ENCODE measurements around the gene COMT. TPM values are rescaled to one million over a fixed set of nuclear protein-coding genes. Genes with fewer than 3 reads are reported as not detected.

COMT gene
- total RNA-seq, 1 experiment from 2014 or later: 109 TPM

DNA sequence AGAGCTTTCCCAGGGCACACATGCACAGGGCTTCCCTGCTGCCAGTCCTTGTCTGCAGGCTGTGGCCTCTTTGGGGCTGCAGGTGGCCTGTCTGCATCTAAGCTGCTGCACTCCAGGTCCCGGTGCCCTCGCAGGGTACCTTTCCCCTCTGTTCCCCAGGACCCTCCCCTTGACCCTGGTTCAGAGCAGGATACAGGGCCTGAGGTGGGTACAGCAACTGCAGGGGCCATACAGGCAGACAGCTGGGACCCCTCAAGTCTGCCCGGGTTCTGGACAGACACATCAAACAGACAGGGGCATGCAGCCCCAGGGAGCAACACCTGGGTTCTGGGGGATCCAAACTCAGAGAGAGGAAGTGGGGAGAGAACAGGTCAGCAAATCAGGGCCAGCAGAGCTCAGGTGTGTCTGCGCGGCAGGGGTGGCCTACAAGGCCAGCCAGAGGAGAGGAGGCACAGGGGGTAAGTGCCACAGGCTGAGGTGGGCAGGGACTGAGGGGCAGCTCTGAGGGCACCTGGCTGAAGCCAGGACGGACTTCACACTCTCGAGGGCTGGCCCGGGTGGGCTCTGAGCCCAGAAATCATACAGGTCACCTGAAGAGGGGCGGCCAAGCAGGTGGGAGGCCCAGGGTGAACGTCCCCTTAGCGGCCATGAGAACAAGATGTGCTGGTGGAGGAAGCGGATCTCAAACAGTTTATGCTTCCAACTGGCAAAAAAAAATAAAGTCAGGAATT, 29.9 kb upstream of the COMT start:
- DNase-seq (ENCODE audit: low read depth, low spot score) (no peak), ATAC-seq (no peak)
- Histone ChIP-seq H3K9me2 (ENCODE audit: insufficient read depth) (no peaks in the 10 kb centered on the region), H3K4me1 (ENCODE audit: control insufficient read depth in 1 of 2, insufficient read depth in 2 of 2, low read length in 2 of 2) (no peaks in the 10 kb centered on the region), H3K4me2 (ENCODE audit: low read length) (no peak overlapping the region), H4K20me1 (ENCODE audit: insufficient read depth) (no peaks in the 10 kb centered on the region), H3K27me3 (ENCODE audit: insufficient read depth, low read length) (no peaks in the 10 kb centered on the region), H3K9me3 (ENCODE audit: control insufficient read depth in 1 of 2, insufficient read depth in 1 of 2, low read depth in 1 of 2, low read length in 2 of 2) (no peaks in the 10 kb centered on the region), H3K9ac (ENCODE audit: low read length) (no peak overlapping the region), H3K79me2 (ENCODE audit: insufficient read depth, low read length) (no peaks in the 10 kb centered on the region), H3K27ac (ENCODE audit: low read depth, low read length) (no peak overlapping the region), H3K36me3 (ENCODE audit: control insufficient read depth in 1 of 2, insufficient read depth in 2 of 2, low read length in 2 of 2) (no peaks in the 10 kb centered on the region), H2AFZ (ENCODE audit: low read depth, low read length, poor library complexity, severe bottlenecking) (no peak overlapping the region), H3K4me3 (replicated peaks in 1 of 2; ENCODE audit: low read depth in 1 of 2, low read length in 2 of 2) (no peak overlapping the region)
- TF ChIP-seq SP1 (IDR thresholded peaks at IDR 0.05; ENCODE audit: low read depth) (no peak), POLR2AphosphoS5 (IDR thresholded peaks at IDR 0.05; ENCODE audit: low read depth, low read length) (no peak), SIN3A (IDR thresholded peaks at IDR 0.05; ENCODE audit: low read depth) (no peak), TCF7L2 (IDR thresholded peaks at IDR 0.05; ENCODE audit: borderline replicate concordance, extremely low read depth, insufficient read depth, insufficient read length) (no peak), ZFX (IDR thresholded peaks at IDR 0.05) (no peak), ZNF274 (IDR thresholded peaks at IDR 0.05; ENCODE audit: low read depth, low read length) (no peak), EZH2 (IDR thresholded peaks at IDR 0.05) (no peak), CEBPB (IDR thresholded peaks at IDR 0.05; ENCODE audit: low read depth) (no peak), FOSL1 (IDR thresholded peaks at IDR 0.05; ENCODE audit: low read depth) (no peak), SRF (IDR thresholded peaks at IDR 0.05; ENCODE audit: low read depth) (no peak)
- TF ChIP-seq, protein P1, sequence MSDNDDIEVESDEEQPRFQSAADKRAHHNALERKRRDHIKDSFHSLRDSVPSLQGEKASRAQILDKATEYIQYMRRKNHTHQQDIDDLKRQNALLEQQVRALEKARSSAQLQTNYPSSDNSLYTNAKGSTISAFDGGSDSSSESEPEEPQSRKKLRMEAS (IDR thresholded peaks at IDR 0.05): no peak
- TF ChIP-seq, protein P2, sequence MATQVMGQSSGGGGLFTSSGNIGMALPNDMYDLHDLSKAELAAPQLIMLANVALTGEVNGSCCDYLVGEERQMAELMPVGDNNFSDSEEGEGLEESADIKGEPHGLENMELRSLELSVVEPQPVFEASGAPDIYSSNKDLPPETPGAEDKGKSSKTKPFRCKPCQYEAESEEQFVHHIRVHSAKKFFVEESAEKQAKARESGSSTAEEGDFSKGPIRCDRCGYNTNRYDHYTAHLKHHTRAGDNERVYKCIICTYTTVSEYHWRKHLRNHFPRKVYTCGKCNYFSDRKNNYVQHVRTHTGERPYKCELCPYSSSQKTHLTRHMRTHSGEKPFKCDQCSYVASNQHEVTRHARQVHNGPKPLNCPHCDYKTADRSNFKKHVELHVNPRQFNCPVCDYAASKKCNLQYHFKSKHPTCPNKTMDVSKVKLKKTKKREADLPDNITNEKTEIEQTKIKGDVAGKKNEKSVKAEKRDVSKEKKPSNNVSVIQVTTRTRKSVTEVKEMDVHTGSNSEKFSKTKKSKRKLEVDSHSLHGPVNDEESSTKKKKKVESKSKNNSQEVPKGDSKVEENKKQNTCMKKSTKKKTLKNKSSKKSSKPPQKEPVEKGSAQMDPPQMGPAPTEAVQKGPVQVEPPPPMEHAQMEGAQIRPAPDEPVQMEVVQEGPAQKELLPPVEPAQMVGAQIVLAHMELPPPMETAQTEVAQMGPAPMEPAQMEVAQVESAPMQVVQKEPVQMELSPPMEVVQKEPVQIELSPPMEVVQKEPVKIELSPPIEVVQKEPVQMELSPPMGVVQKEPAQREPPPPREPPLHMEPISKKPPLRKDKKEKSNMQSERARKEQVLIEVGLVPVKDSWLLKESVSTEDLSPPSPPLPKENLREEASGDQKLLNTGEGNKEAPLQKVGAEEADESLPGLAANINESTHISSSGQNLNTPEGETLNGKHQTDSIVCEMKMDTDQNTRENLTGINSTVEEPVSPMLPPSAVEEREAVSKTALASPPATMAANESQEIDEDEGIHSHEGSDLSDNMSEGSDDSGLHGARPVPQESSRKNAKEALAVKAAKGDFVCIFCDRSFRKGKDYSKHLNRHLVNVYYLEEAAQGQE (IDR thresholded peaks at IDR 0.05; ENCODE audit: low read depth): no peak
- TF ChIP-seq, protein P3, sequence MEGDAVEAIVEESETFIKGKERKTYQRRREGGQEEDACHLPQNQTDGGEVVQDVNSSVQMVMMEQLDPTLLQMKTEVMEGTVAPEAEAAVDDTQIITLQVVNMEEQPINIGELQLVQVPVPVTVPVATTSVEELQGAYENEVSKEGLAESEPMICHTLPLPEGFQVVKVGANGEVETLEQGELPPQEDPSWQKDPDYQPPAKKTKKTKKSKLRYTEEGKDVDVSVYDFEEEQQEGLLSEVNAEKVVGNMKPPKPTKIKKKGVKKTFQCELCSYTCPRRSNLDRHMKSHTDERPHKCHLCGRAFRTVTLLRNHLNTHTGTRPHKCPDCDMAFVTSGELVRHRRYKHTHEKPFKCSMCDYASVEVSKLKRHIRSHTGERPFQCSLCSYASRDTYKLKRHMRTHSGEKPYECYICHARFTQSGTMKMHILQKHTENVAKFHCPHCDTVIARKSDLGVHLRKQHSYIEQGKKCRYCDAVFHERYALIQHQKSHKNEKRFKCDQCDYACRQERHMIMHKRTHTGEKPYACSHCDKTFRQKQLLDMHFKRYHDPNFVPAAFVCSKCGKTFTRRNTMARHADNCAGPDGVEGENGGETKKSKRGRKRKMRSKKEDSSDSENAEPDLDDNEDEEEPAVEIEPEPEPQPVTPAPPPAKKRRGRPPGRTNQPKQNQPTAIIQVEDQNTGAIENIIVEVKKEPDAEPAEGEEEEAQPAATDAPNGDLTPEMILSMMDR (IDR thresholded peaks at IDR 0.05 in 2 of 3, conservative IDR thresholded peaks at IDR 0.05 in 1 of 3; ENCODE audit: borderline replicate concordance in 1 of 3, insufficient read depth in 1 of 3, low read depth in 2 of 3, low read length in 2 of 3): no peak
- POLR2A ChIA-PET: interaction anchor here (1.9 kb wide), 1 partner anchor 181 kb away, joined by 8 read pairs; no protein-coding TSS in a partner anchor
- RAD21 ChIA-PET (ENCODE audit: low non-redundant PET in 1 of 2, low total read pairs in 2 of 2, uncharacterized antibody in 2 of 2, unreplicated experiment in 2 of 2): interaction anchor here in 1 of 2 experiments (2.2 kb wide), 1 partner anchor 181 kb away, joined by 43 read pairs; no protein-coding TSS in a partner anchor
- CTCF ChIA-PET: interaction anchor here (3.4 to 5.2 kb wide), 2 partner anchors 155 to 180 kb away, joined by 28 to 123 read pairs; no protein-coding TSS in a partner anchor
- intact Hi-C loops (cut with micrococcal nuclease): no loop called here
- BruUV-seq (replicated peaks): no TSS peak
